AG04450 (cell line): ENCODE data around the gene OSBPL2. TPM values are rescaled to one million over a fixed set of nuclear protein-coding genes. Genes with fewer than 3 reads are reported as not detected.

ENCODE experiments used
- CTCF ChIA-PET: fragments of 300-600, 350-600 bp; formaldehyde crosslinking; extraction: SDS; loops from one replicate; lab custom pipeline; 2022; ENCODE audit warnings: antibody characterized with exemption, inconsistent platforms; lab: Charles Lee
- POLR2A ChIA-PET: fragments of 350-600 bp; formaldehyde crosslinking; extraction: SDS; loops from one replicate; lab custom pipeline; 2021; ENCODE audit warnings: antibody characterized with exemption, inconsistent platforms; lab: Yijun Ruan, JAX
- DNase-seq: peaks from one replicate; pipeline ENCODE4 v3.0.0-alpha.2; 2011; ENCODE audit warnings: low read depth, low spot score
- H3K27ac ChIP-seq: one replicate; pipeline ENCODE4 v1.5.1; 2012; ENCODE audit warnings: low read depth, low read length, control low read depth
- H3K27me3 ChIP-seq: one replicate; pipeline ENCODE4 v1.6.0; 2012; ENCODE audit warnings: low read length; ENCODE audit not compliant: control insufficient read depth, insufficient read depth
- H3K4me3 ChIP-seq: 2 replicates; pipeline ENCODE4 v1.5.1; 2011; ENCODE audit warnings: mild to moderate bottlenecking, low read depth, low read length, control low read depth
- H3K9me3 ChIP-seq: 2 replicates; pipeline ENCODE4 v1.5.1; 2012; ENCODE audit warnings: low read length; ENCODE audit not compliant: control insufficient read depth, insufficient read depth
- CTCF ChIP-seq: IDR thresholded peaks from 2 replicates; pipeline ENCODE4 v1.5.1; 2011; ENCODE audit warnings: low read depth, low read length, control low read depth, inconsistent platforms
- polyA plus RNA-seq: library from polyadenylated mRNA; depleted of rRNA; stranded (reverse); fragments of >200 nt; gene quantifications from 2 replicates; pipeline ENCODE4 v1.2.3, GENCODE V29; 2011

The OSBPL2 gene
- polyA plus RNA-seq, 1 experiment = 18.5 TPM

GRCh38 chr20:62210496-62210855 lies 27.8 kb upstream of the OSBPL2 start:
- no peaks in the 10 kb centered on the region; the same call in 1 of the 2 replicates for H3K9me3 ChIP-seq
- H3K27ac ChIP-seq = no peak overlapping the region
- DNase-seq = no peak
- ChIA-PET POLR2A (no interaction called here), CTCF (no interaction called here)
- no peak overlapping the region for H3K4me3 ChIP-seq
- H3K27me3 ChIP-seq = peaks cover 22% of the 10 kb centered on the region
- no peak for TF ChIP-seq CTCF

- POLR2A ChIA-PET = interaction anchor here (0.9 kb wide), 1 partner anchor 11 kb away, joined by 3 read pairs; no protein-coding TSS in a partner anchor
- Histone ChIP-seq H3K27me3 (peaks cover 26% of the 10 kb centered on the region), H3K9me3 (no peaks in the 10 kb centered on the region; the same call in 1 of the 2 replicates), H3K4me3 (no peak overlapping the region), H3K27ac (no peak overlapping the region)
- TF ChIP-seq CTCF = no peak
- no peak for DNase-seq
- CTCF ChIA-PET = no interaction called here
Observed at GRCh38 chr20:62211216-62211615, 27.1 kb upstream of the OSBPL2 start.

GRCh38 chr20:62211769-62212288 lies 26.5 kb upstream of the OSBPL2 start:
- CTCF ChIA-PET = interaction anchor here (0.9 kb wide), 1 partner anchor 48 kb away, joined by 3 read pairs; no protein-coding TSS in a partner anchor
- TF ChIP-seq CTCF = no peak
- H3K9me3 ChIP-seq = no peaks in the 10 kb centered on the region; the same call in 1 of the 2 replicates
- peaks cover 26% of the 10 kb centered on the region for H3K27me3 ChIP-seq
- POLR2A ChIA-PET = interaction anchor here (0.9 kb wide), 1 partner anchor 12 kb away, joined by 3 read pairs; no protein-coding TSS in a partner anchor
- H3K4me3 ChIP-seq = no peak overlapping the region
- no peak for DNase-seq
- H3K27ac ChIP-seq = no peak overlapping the region

- Histone ChIP-seq H3K27me3 (peaks cover 30% of the 10 kb centered on the region), H3K9me3 (no peaks in the 10 kb centered on the region; the same call in 1 of the 2 replicates), H3K4me3 (no peak overlapping the region), H3K27ac (no peak overlapping the region)
- CTCF ChIA-PET = interaction anchor here (0.9 kb wide), 1 partner anchor 47 kb away, joined by 3 read pairs; no protein-coding TSS in a partner anchor
- POLR2A ChIA-PET = no interaction called here
- no peak for DNase-seq
- no peak for TF ChIP-seq CTCF
Observed at GRCh38 chr20:62212299-62212698, 26.0 kb upstream of the OSBPL2 start.

GRCh38 chr20:62214067-62214466 lies 24.3 kb upstream of the OSBPL2 start:
- no peak overlapping the region for H3K27ac ChIP-seq
- TF ChIP-seq CTCF = no peak
- H3K27me3 ChIP-seq = peaks cover 48% of the 10 kb centered on the region
- no peak for DNase-seq
- CTCF ChIA-PET = no interaction called here
- H3K9me3 ChIP-seq = no peaks in the 10 kb centered on the region; the same call in 1 of the 2 replicates
- POLR2A ChIA-PET = no interaction called here
- no peak overlapping the region for H3K4me3 ChIP-seq
